Stimulated activated naive CD8-positive, alpha-beta T cell treated with anti-CD3 and anti-CD28 coated beads, Interleukin-15, Interleukin-2, amounts not matched to agents 100 ng/mL and 50 ng/mL, for 24 hours (primary cell): ENCODE data around the gene NPY5R.

Experiments
- H3K27ac Mint-ChIP-seq: one replicate; pipeline ENCODE4 v1.8.0; 2021; ENCODE audit warnings: mild to moderate bottlenecking, mixed read lengths
- H3K27me3 Mint-ChIP-seq: one replicate; pipeline ENCODE4 v1.8.0; 2021; ENCODE audit warnings: mixed read lengths
- H3K36me3 Mint-ChIP-seq: one replicate; pipeline ENCODE4 v1.8.0; 2021; ENCODE audit warnings: low read depth, mixed read lengths
- H3K4me1 Mint-ChIP-seq: one replicate; pipeline ENCODE4 v1.8.0; 2021; ENCODE audit warnings: low read depth, mixed read lengths
- H3K4me3 Mint-ChIP-seq: one replicate; pipeline ENCODE4 v1.8.0; 2021; ENCODE audit warnings: mild to moderate bottlenecking, mixed read lengths
- H3K9me3 Mint-ChIP-seq: one replicate; pipeline ENCODE4 v1.8.0; 2021; ENCODE audit warnings: mixed read lengths

NPY5R gene

GRCh38 chr4:163367651-163368050 lies 24.0 kb downstream of the NPY5R start:
- Mint-ChIP-seq H3K27ac (no peak overlapping the region), H3K4me3 (no peak overlapping the region), H3K36me3 (no peaks in the 10 kb centered on the region), H3K27me3 (peaks cover 18% of the 10 kb centered on the region), H3K4me1 (no peaks in the 10 kb centered on the region), H3K9me3 (no peaks in the 10 kb centered on the region)

GRCh38 chr4:163372029-163372428 lies 28.3 kb downstream of the NPY5R start:
- Mint-ChIP-seq H3K4me1 (no peaks in the 10 kb centered on the region), H3K4me3 (no peak overlapping the region), H3K27ac (no peak overlapping the region), H3K36me3 (no peaks in the 10 kb centered on the region), H3K9me3 (no peaks in the 10 kb centered on the region), H3K27me3 (peaks cover 5% of the 10 kb centered on the region)

- H3K27me3 Mint-ChIP-seq: no peaks in the 10 kb centered on the region
- no peak overlapping the region for H3K27ac Mint-ChIP-seq
- no peaks in the 10 kb centered on the region for H3K4me1 Mint-ChIP-seq
- no peaks in the 10 kb centered on the region for H3K36me3 Mint-ChIP-seq
- H3K4me3 Mint-ChIP-seq: no peak overlapping the region
- H3K9me3 Mint-ChIP-seq: no peaks in the 10 kb centered on the region
Observed at GRCh38 chr4:163378661-163379060, 35.0 kb downstream of the NPY5R start.

GRCh38 chr4:163380703-163381102 lies 37.0 kb downstream of the NPY5R start:
- H3K27ac Mint-ChIP-seq: no peak overlapping the region
- no peaks in the 10 kb centered on the region for H3K27me3 Mint-ChIP-seq
- no peaks in the 10 kb centered on the region for H3K9me3 Mint-ChIP-seq
- no peaks in the 10 kb centered on the region for H3K36me3 Mint-ChIP-seq
- no peak overlapping the region for H3K4me3 Mint-ChIP-seq
- H3K4me1 Mint-ChIP-seq: no peaks in the 10 kb centered on the region

GRCh38 chr4:163382178-163382869 lies 38.6 kb downstream of the NPY5R start:
- Mint-ChIP-seq H3K27ac (no peak overlapping the region), H3K4me3 (no peak overlapping the region), H3K4me1 (no peaks in the 10 kb centered on the region), H3K27me3 (peaks cover 4% of the 10 kb centered on the region), H3K9me3 (no peaks in the 10 kb centered on the region), H3K36me3 (no peaks in the 10 kb centered on the region)

GRCh38 chr4:163384434-163384833 lies 40.7 kb downstream of the NPY5R start:
- Mint-ChIP-seq H3K27me3 (peaks cover 10% of the 10 kb centered on the region), H3K4me1 (no peaks in the 10 kb centered on the region), H3K9me3 (no peaks in the 10 kb centered on the region), H3K4me3 (no peak overlapping the region), H3K27ac (no peak overlapping the region), H3K36me3 (no peaks in the 10 kb centered on the region)

- Mint-ChIP-seq H3K27me3 (peaks cover 10% of the 10 kb centered on the region), H3K36me3 (no peaks in the 10 kb centered on the region), H3K4me1 (no peaks in the 10 kb centered on the region), H3K9me3 (no peaks in the 10 kb centered on the region), H3K27ac (no peak overlapping the region), H3K4me3 (no peak overlapping the region)
Observed at GRCh38 chr4:163384926-163385325, 41.2 kb downstream of the NPY5R start.

- H3K36me3 Mint-ChIP-seq: no peaks in the 10 kb centered on the region
- no peaks in the 10 kb centered on the region for H3K9me3 Mint-ChIP-seq
- no peak overlapping the region for H3K4me3 Mint-ChIP-seq
- H3K27me3 Mint-ChIP-seq: peaks cover 13% of the 10 kb centered on the region
- H3K4me1 Mint-ChIP-seq: no peaks in the 10 kb centered on the region
- H3K27ac Mint-ChIP-seq: no peak overlapping the region
Observed at GRCh38 chr4:163385466-163385865, 41.8 kb downstream of the NPY5R start.

GRCh38 chr4:163391756-163392155 lies 48.1 kb downstream of the NPY5R start:
- no peak overlapping the region for H3K4me3 Mint-ChIP-seq

GRCh38 chr4:163392328-163392727 lies 48.6 kb downstream of the NPY5R start:
- no peaks in the 10 kb centered on the region for H3K36me3 Mint-ChIP-seq
- no peaks in the 10 kb centered on the region for H3K4me1 Mint-ChIP-seq
- H3K27me3 Mint-ChIP-seq: peaks cover 10% of the 10 kb centered on the region
- no peaks in the 10 kb centered on the region for H3K9me3 Mint-ChIP-seq
- H3K27ac Mint-ChIP-seq: no peak overlapping the region
- H3K4me3 Mint-ChIP-seq: no peak overlapping the region

More at GRCh38 chr4:163391756-163392155, 48.1 kb downstream of the NPY5R start:
- no peak overlapping the region for H3K27ac Mint-ChIP-seq
- no peaks in the 10 kb centered on the region for H3K9me3 Mint-ChIP-seq
- H3K4me1 Mint-ChIP-seq: no peaks in the 10 kb centered on the region
- H3K36me3 Mint-ChIP-seq: no peaks in the 10 kb centered on the region
- H3K27me3 Mint-ChIP-seq: peaks cover 10% of the 10 kb centered on the region

- Mint-ChIP-seq H3K27me3 (peaks cover 10% of the 10 kb centered on the region), H3K4me3 (no peak overlapping the region), H3K4me1 (no peaks in the 10 kb centered on the region), H3K9me3 (no peaks in the 10 kb centered on the region), H3K27ac (no peak overlapping the region), H3K36me3 (no peaks in the 10 kb centered on the region)
Observed at GRCh38 chr4:163393471-163393870, 49.8 kb downstream of the NPY5R start.

- Mint-ChIP-seq H3K27ac (no peak overlapping the region), H3K4me3 (no peak overlapping the region), H3K4me1 (no peaks in the 10 kb centered on the region), H3K36me3 (no peaks in the 10 kb centered on the region), H3K9me3 (no peaks in the 10 kb centered on the region), H3K27me3 (peaks cover 7% of the 10 kb centered on the region)
Observed at GRCh38 chr4:163395055-163395454, 51.4 kb downstream of the NPY5R start.

GRCh38 chr4:163395758-163396157 lies 52.1 kb downstream of the NPY5R start:
- H3K27ac Mint-ChIP-seq: no peak overlapping the region
- H3K9me3 Mint-ChIP-seq: no peaks in the 10 kb centered on the region
- H3K4me1 Mint-ChIP-seq: no peaks in the 10 kb centered on the region
- H3K36me3 Mint-ChIP-seq: no peaks in the 10 kb centered on the region
- no peak overlapping the region for H3K4me3 Mint-ChIP-seq
- H3K27me3 Mint-ChIP-seq: peaks cover 5% of the 10 kb centered on the region

- H3K9me3 Mint-ChIP-seq: no peaks in the 10 kb centered on the region
- peaks cover 5% of the 10 kb centered on the region for H3K27me3 Mint-ChIP-seq
Observed at GRCh38 chr4:163398238-163398637, 54.5 kb downstream of the NPY5R start.

GRCh38 chr4:163400911-163401310 lies 57.2 kb downstream of the NPY5R start:
- no peak overlapping the region for H3K27ac Mint-ChIP-seq
- H3K9me3 Mint-ChIP-seq: no peaks in the 10 kb centered on the region
- H3K27me3 Mint-ChIP-seq: peaks cover 7% of the 10 kb centered on the region
- H3K36me3 Mint-ChIP-seq: no peaks in the 10 kb centered on the region
- H3K4me3 Mint-ChIP-seq: no peak overlapping the region
- H3K4me1 Mint-ChIP-seq: no peaks in the 10 kb centered on the region

More at GRCh38 chr4:163398238-163398637, 54.5 kb downstream of the NPY5R start:
- Mint-ChIP-seq H3K4me3 (no peak overlapping the region), H3K4me1 (no peaks in the 10 kb centered on the region), H3K27ac (no peak overlapping the region), H3K36me3 (no peaks in the 10 kb centered on the region)
